BLaER1 treated with 17β-estradiol and CSF1 and Interleukin-3, amounts not matched to agents 10 nM and 100 nM (cell line): ENCODE results near the gene THUMPD3.

Experiments used
- H3K27ac ChIP-seq, 11 experiments: shearing (Covaris generic); formaldehyde crosslinking; 2 replicates each; pipeline ENCODE4 v1.8.1; 2022
- H3K27me3 ChIP-seq, 11 experiments: shearing (Covaris generic); formaldehyde crosslinking; 2 replicates each; pipeline ENCODE4 v1.8.1; 2022
- H3K36me3 ChIP-seq, 11 experiments: shearing (Covaris generic); formaldehyde crosslinking; 2 replicates each; pipeline ENCODE4 v1.8.1; 2022
- H3K4me1 ChIP-seq, 10 experiments: shearing (Covaris generic); formaldehyde crosslinking; 2 replicates each; pipeline ENCODE4 v1.8.1; 2022
- H3K4me2 ChIP-seq, 11 experiments: shearing (Covaris generic); formaldehyde crosslinking; 2 replicates each; pipeline ENCODE4 v1.8.1; 2022
- H3K4me3 ChIP-seq, 10 experiments: shearing (Covaris generic); formaldehyde crosslinking; 2 replicates each; pipeline ENCODE4 v1.8.1; 2022
- H3K9ac ChIP-seq, 11 experiments: shearing (Covaris generic); formaldehyde crosslinking; 2 replicates each; pipeline ENCODE4 v1.8.1; 2022
- H3K9me3 ChIP-seq, 11 experiments: shearing (Covaris generic); formaldehyde crosslinking; replicated peaks in 1 of 11; 2 replicates each; pipeline ENCODE4 v1.8.1; 2022
- H4K20me1 ChIP-seq, 11 experiments: shearing (Covaris generic); formaldehyde crosslinking; 2 replicates each; pipeline ENCODE4 v1.8.1; 2022
- Cebpa-rat ChIP-seq, 11 experiments: shearing (Covaris generic); IDR thresholded peaks; 2 replicates each; pipeline ENCODE4 v1.8.1; 2022

Gene THUMPD3

GRCh38 chr3:9339761-9340471 lies 22.9 kb upstream of the THUMPD3 start:
- Histone ChIP-seq H3K27ac (no peak overlapping the region), H4K20me1 (no peaks in the 10 kb centered on the region), H3K9ac (no peak overlapping the region), H3K4me3 (no peak overlapping the region), H3K4me2 (no peak overlapping the region), H3K27me3 (no peaks in the 10 kb centered on the region), H3K36me3 (no peaks in the 10 kb centered on the region), H3K4me1 (no peaks in the 10 kb centered on the region), H3K9me3 (no peaks in the 10 kb centered on the region)
- no peak for TF ChIP-seq Cebpa-rat (IDR thresholded peaks at IDR 0.05)

DNA sequence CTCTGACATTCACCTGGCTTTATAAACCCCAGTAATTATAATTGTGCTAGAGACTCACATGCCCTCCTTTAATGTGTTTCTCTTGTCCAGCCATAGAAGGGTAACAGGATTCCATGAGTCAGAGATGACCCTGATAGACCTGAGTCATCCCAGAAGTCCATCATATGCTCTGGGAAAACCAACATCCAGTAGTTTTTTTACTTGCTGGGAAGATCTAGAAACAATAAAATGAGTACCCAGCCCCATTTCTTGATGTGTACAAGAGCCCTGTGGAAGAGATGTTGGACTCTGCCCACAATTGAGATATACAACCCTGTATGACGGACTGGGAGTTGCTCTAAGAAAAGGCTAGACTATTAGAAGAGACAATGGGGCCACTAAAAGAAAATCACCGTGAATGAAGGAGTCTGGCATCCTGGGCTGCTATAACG lies 22.4 kb upstream of the THUMPD3 start:
- no peaks in the 10 kb centered on the region for H3K4me1 ChIP-seq
- no peak for TF ChIP-seq Cebpa-rat (IDR thresholded peaks at IDR 0.05)
- H3K9ac ChIP-seq: no peak overlapping the region
- no peak overlapping the region for H3K27ac ChIP-seq
- H3K4me2 ChIP-seq: no peak overlapping the region
- no peaks in the 10 kb centered on the region for H3K27me3 ChIP-seq
- H3K36me3 ChIP-seq: no peaks in the 10 kb centered on the region
- H3K4me3 ChIP-seq: no peak overlapping the region
- H3K9me3 ChIP-seq: no peaks in the 10 kb centered on the region
- H4K20me1 ChIP-seq: no peaks in the 10 kb centered on the region

GRCh38 chr3:9342696-9343095 lies 20.2 kb upstream of the THUMPD3 start:
- no peak overlapping the region for H3K4me3 ChIP-seq
- H3K4me2 ChIP-seq: no peak overlapping the region
- H3K27ac ChIP-seq: no peak overlapping the region
- no peaks in the 10 kb centered on the region for H3K27me3 ChIP-seq
- H3K9ac ChIP-seq: no peak overlapping the region
- H3K4me1 ChIP-seq: peaks cover 0 to 9% (median 0%) of the 10 kb centered on the region in 10 experiments; a peak in 4 of 20 replicates
- H3K9me3 ChIP-seq: no peaks in the 10 kb centered on the region
- no peaks in the 10 kb centered on the region for H4K20me1 ChIP-seq
- no peaks in the 10 kb centered on the region for H3K36me3 ChIP-seq
- TF ChIP-seq Cebpa-rat (IDR thresholded peaks at IDR 0.05): no peak

DNA sequence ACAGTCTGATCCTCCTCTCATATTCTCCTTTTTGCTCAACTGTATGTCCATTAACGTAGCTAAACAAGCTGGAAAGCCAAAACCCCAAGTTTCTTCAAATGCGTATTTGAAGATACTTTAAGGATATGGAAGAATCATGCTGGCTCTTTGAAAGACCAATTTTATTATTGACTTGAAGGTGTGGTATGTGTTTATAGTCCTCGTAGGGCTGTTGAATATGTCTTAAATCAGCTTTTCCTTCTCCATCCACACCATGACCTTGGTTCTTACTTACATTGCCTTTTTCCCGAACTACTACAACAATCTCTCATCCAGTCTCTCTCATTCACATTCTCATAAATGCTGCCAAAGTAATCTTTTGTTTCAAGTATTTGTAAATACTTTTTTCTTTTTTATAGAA lies 19.7 kb upstream of the THUMPD3 start:
- Histone ChIP-seq H3K27me3 (no peaks in the 10 kb centered on the region), H3K4me2 (no peak overlapping the region), H3K36me3 (no peaks in the 10 kb centered on the region), H3K9me3 (no peaks in the 10 kb centered on the region), H3K9ac (no peak overlapping the region), H3K4me1 (peaks cover 0 to 9% (median 0%) of the 10 kb centered on the region in 10 experiments; a peak in 4 of 20 replicates), H3K4me3 (no peak overlapping the region), H4K20me1 (no peaks in the 10 kb centered on the region), H3K27ac (no peak overlapping the region)
- no peak for TF ChIP-seq Cebpa-rat (IDR thresholded peaks at IDR 0.05)

DNA sequence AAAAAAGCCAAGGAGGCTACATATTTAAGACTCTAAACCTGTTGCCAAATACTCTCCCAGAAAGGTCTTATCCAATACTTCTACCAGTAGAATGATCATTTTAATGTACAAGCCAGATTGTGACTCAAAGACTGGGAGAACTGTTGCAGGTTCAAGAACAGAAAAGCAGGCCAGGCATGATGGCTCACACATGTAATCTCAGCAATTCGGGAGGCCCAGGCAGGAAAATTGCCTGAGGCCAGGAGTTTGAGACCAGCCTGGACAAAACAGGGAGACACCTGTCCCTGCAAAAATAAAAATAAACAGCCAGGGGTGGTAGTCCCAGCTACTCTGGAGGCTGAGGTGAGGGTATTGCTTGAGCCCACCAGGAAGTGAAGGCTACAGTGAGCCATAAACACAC lies 17.8 kb upstream of the THUMPD3 start:
- no peak overlapping the region for H3K9ac ChIP-seq
- no peak overlapping the region for H3K4me2 ChIP-seq
- no peaks in the 10 kb centered on the region for H4K20me1 ChIP-seq
- H3K4me1 ChIP-seq: peaks cover 4 to 17% (median 9%) of the 10 kb centered on the region in 10 experiments; a peak in 17 of 20 replicates
- H3K27ac ChIP-seq: no peak overlapping the region
- no peak for TF ChIP-seq Cebpa-rat (IDR thresholded peaks at IDR 0.05)
- no peaks in the 10 kb centered on the region for H3K9me3 ChIP-seq
- no peaks in the 10 kb centered on the region for H3K36me3 ChIP-seq
- H3K4me3 ChIP-seq: no peak overlapping the region
- H3K27me3 ChIP-seq: no peaks in the 10 kb centered on the region

GRCh38 chr3:9346141-9346540 lies 16.7 kb upstream of the THUMPD3 start:
- H3K4me3 ChIP-seq: no peak overlapping the region
- no peak for TF ChIP-seq Cebpa-rat (IDR thresholded peaks at IDR 0.05)
- no peaks in the 10 kb centered on the region for H3K36me3 ChIP-seq
- H3K4me1 ChIP-seq: peaks cover 4 to 17% (median 9%) of the 10 kb centered on the region in 10 experiments; a peak in 17 of 20 replicates
- H3K27me3 ChIP-seq: no peaks in the 10 kb centered on the region
- no peak overlapping the region for H3K9ac ChIP-seq
- H3K4me2 ChIP-seq: peak overlapping the region in 3 of 11 experiments; percentile 7 to 19 (median 14); a peak in 1 of 22 replicates
- H3K9me3 ChIP-seq: no peaks in the 10 kb centered on the region
- no peaks in the 10 kb centered on the region for H4K20me1 ChIP-seq
- H3K27ac ChIP-seq: no peak overlapping the region

DNA sequence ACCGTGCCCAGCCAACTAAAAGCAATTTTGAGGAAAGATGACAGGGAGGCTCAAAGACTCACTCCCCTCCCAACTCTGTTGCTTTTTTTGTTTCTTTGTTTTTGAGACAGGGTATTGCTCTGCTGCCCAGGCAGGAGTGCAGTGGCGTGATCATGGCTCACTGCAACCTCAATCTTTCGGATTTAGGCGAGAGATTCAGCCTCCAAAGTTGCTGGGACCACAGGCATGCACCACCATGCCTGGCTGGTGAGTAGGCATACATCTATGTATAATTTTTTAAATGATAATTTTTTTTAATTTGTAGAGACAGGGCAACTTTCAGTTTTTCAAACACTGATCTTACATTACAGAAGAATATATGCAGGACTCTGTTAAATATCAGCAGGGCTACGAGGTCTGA lies 15.8 kb upstream of the THUMPD3 start:
- no peak for TF ChIP-seq Cebpa-rat (IDR thresholded peaks at IDR 0.05)
- Histone ChIP-seq H3K27me3 (no peaks in the 10 kb centered on the region), H3K9ac (no peak overlapping the region), H3K4me2 (no peak overlapping the region), H3K4me3 (no peak overlapping the region), H3K9me3 (no peaks in the 10 kb centered on the region), H3K4me1 (peaks cover 4 to 17% (median 11%) of the 10 kb centered on the region in 10 experiments; a peak in 17 of 20 replicates), H3K36me3 (no peaks in the 10 kb centered on the region), H4K20me1 (no peaks in the 10 kb centered on the region), H3K27ac (no peak overlapping the region)

DNA sequence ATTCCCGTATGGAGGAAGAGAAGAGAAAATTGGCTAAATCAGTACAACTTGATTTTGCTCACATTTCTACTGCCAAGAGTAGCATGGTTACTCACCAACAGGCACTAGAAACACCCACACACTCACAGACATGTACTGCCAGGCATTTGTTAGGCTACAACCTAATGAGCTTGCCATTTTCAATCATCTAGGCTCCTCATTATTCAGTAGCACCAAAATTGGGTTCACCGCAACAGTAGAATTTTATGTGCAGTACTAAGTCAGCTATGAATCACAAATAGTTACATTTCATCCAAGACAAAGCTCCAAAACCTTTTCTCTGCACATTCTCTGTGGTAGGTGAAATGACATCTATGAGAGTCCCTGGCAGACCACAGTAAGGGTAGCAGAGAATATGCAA lies 15.0 kb upstream of the THUMPD3 start:
- Histone ChIP-seq H3K27ac (no peak overlapping the region), H4K20me1 (no peaks in the 10 kb centered on the region), H3K36me3 (no peaks in the 10 kb centered on the region), H3K9ac (no peak overlapping the region), H3K4me2 (no peak overlapping the region), H3K4me3 (no peak overlapping the region), H3K4me1 (peaks cover 7 to 21% (median 14%) of the 10 kb centered on the region in 10 experiments), H3K9me3 (no peaks in the 10 kb centered on the region), H3K27me3 (no peaks in the 10 kb centered on the region)
- TF ChIP-seq Cebpa-rat (IDR thresholded peaks at IDR 0.05): no peak

GRCh38 chr3:9349321-9350117 lies 13.3 kb upstream of the THUMPD3 start:
- TF ChIP-seq Cebpa-rat (IDR thresholded peaks at IDR 0.05): no peak
- no peaks in the 10 kb centered on the region for H3K9me3 ChIP-seq
- H3K4me2 ChIP-seq: peak overlapping the region in 9 of 11 experiments; percentile 10 to 46 (median 30); a peak in 13 of 22 replicates
- H3K4me1 ChIP-seq: peaks cover 16 to 37% (median 25%) of the 10 kb centered on the region in 10 experiments
- no peak overlapping the region for H3K9ac ChIP-seq
- H3K27me3 ChIP-seq: no peaks in the 10 kb centered on the region
- no peak overlapping the region for H3K4me3 ChIP-seq
- H4K20me1 ChIP-seq: no peaks in the 10 kb centered on the region
- no peak overlapping the region for H3K27ac ChIP-seq
- H3K36me3 ChIP-seq: no peaks in the 10 kb centered on the region
